OCI-LY7 (cell line): ENCODE measurements around the gene ZNF775. TPM values are rescaled to one million over a fixed set of nuclear protein-coding genes. Genes with fewer than 3 reads are reported as not detected.

ENCODE experiments used
- BruUV-seq: library from RNA; stranded (reverse); fragments of 400-500 nt; replicated peaks from 2 replicates; lab custom pipeline; 2021; lab: Mats Ljungman, UMichigan
- CTCF ChIA-PET: fragments of 300-600 bp; sonication (Branson Sonifier 250); formaldehyde crosslinking; loops from one replicate; lab custom pipeline; 2022; ENCODE audit warnings: antibody characterized with exemption; ENCODE audit not compliant: unreplicated experiment; lab: Charles Lee
- POLR2A ChIA-PET: fragments of 300-600 bp; sonication (Branson Sonifier 250); formaldehyde crosslinking; loops from one replicate; lab custom pipeline; 2022; ENCODE audit warnings: antibody characterized with exemption; lab: Charles Lee
- DNase-seq: peaks from one replicate; pipeline ENCODE4 v3.0.0-alpha.2; 2015; ENCODE audit warnings: low spot score
- H2AFZ ChIP-seq: fragments of 200-600 bp; sonication (generic), shearing (Covaris generic); 2 replicates; pipeline ENCODE4 v1.6.1; 2014; ENCODE audit warnings: mild to moderate bottlenecking, antibody characterized with exemption, low read length, moderate library complexity
- H3K27ac ChIP-seq: fragments of 200-600 bp; sonication (generic); 2 replicates; pipeline ENCODE4 v1.5.1; 2014; ENCODE audit warnings: mixed run types, low read depth, mild to moderate bottlenecking, moderate library complexity, low read length, inconsistent platforms; ENCODE audit not compliant: poor library complexity, severe bottlenecking
- H3K36me3 ChIP-seq: fragments of 200-600 bp; sonication (generic); 2 replicates; pipeline ENCODE4 v1.6.1; 2014; ENCODE audit warnings: mild to moderate bottlenecking, antibody characterized with exemption, low read length, moderate library complexity, mixed read lengths; ENCODE audit not compliant: insufficient read depth
- H3K4me1 ChIP-seq: fragments of 200-600 bp; sonication (generic); 2 replicates; pipeline ENCODE4 v1.5.1; 2014; ENCODE audit warnings: mild to moderate bottlenecking, low read length; ENCODE audit not compliant: insufficient read depth, poor library complexity, severe bottlenecking
- H3K4me2 ChIP-seq: fragments of 200-600 bp; sonication (generic); 2 replicates; pipeline ENCODE4 v1.6.1; 2014; ENCODE audit warnings: mild to moderate bottlenecking, low read length
- H3K4me3 ChIP-seq: fragments of 200-600 bp; sonication (generic); 2 replicates; pipeline ENCODE4 v1.5.1; 2014; ENCODE audit warnings: mild to moderate bottlenecking, low read depth, low read length; ENCODE audit not compliant: poor library complexity, severe bottlenecking
- H3K79me2 ChIP-seq: fragments of 200-600 bp; sonication (generic); 2 replicates; pipeline ENCODE4 v1.6.1; 2016; ENCODE audit warnings: low read depth, mild to moderate bottlenecking, low read length, moderate library complexity, mixed read lengths; ENCODE audit not compliant: insufficient read depth
- H3K9me2 ChIP-seq: fragments of 200-600 bp; sonication (generic); 2 replicates; pipeline ENCODE4 v1.6.1; 2016; ENCODE audit warnings: mild to moderate bottlenecking, low read length, mixed read lengths; ENCODE audit not compliant: insufficient read depth
- H3K9me3 ChIP-seq: fragments of 200-600 bp; sonication (generic); 2 replicates; pipeline ENCODE4 v1.6.1; 2014; ENCODE audit warnings: mild to moderate bottlenecking, mixed run types, low read length, mixed read lengths
- H4K20me1 ChIP-seq: fragments of 200-600 bp; sonication (generic); 2 replicates; pipeline ENCODE4 v1.6.1; 2014; ENCODE audit warnings: mild to moderate bottlenecking, antibody characterized with exemption, low read length, moderate library complexity, mixed read lengths; ENCODE audit not compliant: insufficient read depth
- CTCF ChIP-seq: fragments of 200-600 bp; sonication (generic); conservative IDR thresholded peaks from 2 replicates; pipeline ENCODE4 v1.5.1; 2014; ENCODE audit warnings: mild to moderate bottlenecking, antibody characterized with exemption, low read length, moderate library complexity, mixed read lengths
- EZH2phosphoT487 ChIP-seq: fragments of 200-600 bp; sonication (generic); IDR thresholded peaks from 2 replicates; pipeline ENCODE4 v1.6.1; 2018; ENCODE audit warnings: low read depth, borderline replicate concordance, mild to moderate bottlenecking, mixed run types, antibody characterized with exemption, low read length, moderate library complexity, mixed read lengths
- intact Hi-C: fragments of 100-400 bp; cut with micrococcal nuclease; formaldehyde crosslinking; loops from one replicate; pipeline ENCODE4 v1.10.0; 2022; ENCODE audit not compliant: unreplicated experiment
- total RNA-seq, 2 experiments: library from RNA; depleted of rRNA in 1 of 2; stranded (reverse); fragments of >200 nt in 1 of 2; shearing (Covaris generic) in 1 of 2; gene quantifications; 2 replicates each; pipeline ENCODE4 v1.2.3, GENCODE V29; 2014 to 2022

Gene ZNF775
- total RNA-seq, 2 experiments from 2014 or later: 4.7 to 6.5 TPM

- Histone ChIP-seq H3K4me1 (peaks cover 61% of the 10 kb centered on the region), H4K20me1 (no peaks in the 10 kb centered on the region), H3K4me3 (no peak overlapping the region), H3K79me2 (no peaks in the 10 kb centered on the region), H3K36me3 (no peaks in the 10 kb centered on the region), H3K4me2 (no peak overlapping the region), H3K9me3 (no peaks in the 10 kb centered on the region), H3K9me2 (no peaks in the 10 kb centered on the region), H2AFZ (no peak overlapping the region), H3K27ac (no peak overlapping the region)
- ChIA-PET CTCF (no interaction called here), POLR2A (interaction anchor here (1.2 to 3.2 kb wide), 2 partner anchors 13 to 34 kb away, joined by 4 to 20 read pairs; a partner anchor contains a TSS)
- no TSS peak for BruUV-seq
- no peak for DNase-seq
- intact Hi-C loops: loop anchor here (10.0 kb wide), 2 partner anchors 507 to 603 kb away; partner anchors contain the start of gene KCNH2
- no peak for TF ChIP-seq CTCF
- TF ChIP-seq EZH2phosphoT487: no peak
Measured at GRCh38 chr7:150371131-150371995, 7.8 kb upstream of the ZNF775 start.

GRCh38 chr7:150371996-150372270 lies 7.2 kb upstream of the ZNF775 start:
- POLR2A ChIA-PET: no interaction called here
- CTCF ChIA-PET: no interaction called here

More at GRCh38 chr7:150371996-150372270, 7.2 kb upstream of the ZNF775 start:
- peaks cover 62% of the 10 kb centered on the region for H3K4me1 ChIP-seq
- H3K79me2 ChIP-seq: no peaks in the 10 kb centered on the region
- intact Hi-C loops: loop anchor here (10.0 kb wide), 2 partner anchors 507 to 603 kb away; partner anchors contain the start of gene KCNH2
- H3K9me2 ChIP-seq: no peaks in the 10 kb centered on the region
- no peak overlapping the region for H3K4me3 ChIP-seq
- no peak for DNase-seq
- H2AFZ ChIP-seq: no peak overlapping the region
- no peak overlapping the region for H3K4me2 ChIP-seq
- no peaks in the 10 kb centered on the region for H3K36me3 ChIP-seq
- H3K27ac ChIP-seq: no peak overlapping the region
- TF ChIP-seq CTCF (no peak), EZH2phosphoT487 (no peak)
- no TSS peak for BruUV-seq
- H4K20me1 ChIP-seq: no peaks in the 10 kb centered on the region
- H3K9me3 ChIP-seq: no peaks in the 10 kb centered on the region
